ENCODE measurements around the gene MCC.

The MCC gene

DNA sequence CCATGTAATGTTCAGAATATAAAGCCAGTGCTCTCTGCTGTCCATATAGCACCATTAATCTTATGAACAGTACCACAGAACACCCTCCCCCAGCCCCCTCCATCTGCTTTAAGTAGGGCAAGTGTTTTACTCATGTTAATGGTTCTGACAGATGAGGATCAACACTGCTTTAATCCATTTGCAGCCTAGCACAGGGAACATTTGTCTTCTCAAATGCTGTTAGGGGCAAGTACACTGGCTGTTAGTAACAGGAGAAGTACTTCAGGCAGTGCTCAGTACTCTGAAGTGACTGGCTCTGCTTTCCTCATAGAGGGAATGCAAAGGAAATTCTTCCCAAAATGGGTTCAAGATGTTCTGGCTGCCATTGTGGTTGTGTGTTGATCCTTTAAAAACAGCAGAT lies 309.1 kb downstream of the MCC start:
- DNase-seq (ENCODE audit: low read depth, low spot score) = no peak

- DNase-seq (ENCODE audit: low read depth, low spot score) = no peak
Measured at GRCh38 chr5:113178073-113178779, 310.0 kb downstream of the MCC start.

- DNase-seq (ENCODE audit: low read depth, low spot score) = no peak
Measured at GRCh38 chr5:113177225-113177624, 311.0 kb downstream of the MCC start.

GRCh38 chr5:113176734-113177133 lies 311.5 kb downstream of the MCC start:
- no peak for DNase-seq (ENCODE audit: low read depth, low spot score)

- no peak for DNase-seq (ENCODE audit: low read depth, low spot score)
Measured at GRCh38 chr5:113176196-113176595, 312.1 kb downstream of the MCC start.

DNA sequence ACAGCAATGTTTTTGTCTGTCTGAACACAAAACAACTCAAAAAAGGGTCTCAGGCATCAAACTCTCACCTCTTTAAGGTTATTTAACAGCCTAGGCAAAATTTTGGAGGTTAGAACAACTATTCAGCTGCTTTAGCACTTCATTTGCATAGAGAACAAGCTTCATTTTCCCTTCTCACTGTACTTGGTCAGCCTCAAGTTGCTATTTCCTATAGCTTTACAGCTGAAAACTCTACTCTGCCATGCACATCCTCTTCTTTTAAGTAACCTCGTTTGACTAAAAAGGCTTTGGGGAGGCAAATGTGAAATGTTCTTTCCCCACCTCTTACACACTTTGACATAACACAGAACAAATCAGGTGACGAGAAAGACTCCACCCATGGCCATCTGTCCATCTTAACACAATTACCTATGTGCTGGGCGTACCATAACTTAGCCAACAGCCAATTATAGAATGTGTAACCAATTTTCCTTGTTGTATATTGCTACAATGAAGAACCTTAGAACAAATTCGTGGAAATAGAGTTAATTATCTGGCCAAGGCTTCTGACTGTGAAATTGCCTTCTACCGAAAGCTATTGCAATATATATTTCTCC lies 315.9 kb downstream of the MCC start:
- no peak for DNase-seq (ENCODE audit: low read depth, low spot score)

GRCh38 chr5:113171520-113171919 lies 316.7 kb downstream of the MCC start:
- DNase-seq (ENCODE audit: low read depth, low spot score) = no peak

- no peak for DNase-seq (ENCODE audit: low read depth, low spot score)
Measured at GRCh38 chr5:113170707-113171106, 317.5 kb downstream of the MCC start.

DNA sequence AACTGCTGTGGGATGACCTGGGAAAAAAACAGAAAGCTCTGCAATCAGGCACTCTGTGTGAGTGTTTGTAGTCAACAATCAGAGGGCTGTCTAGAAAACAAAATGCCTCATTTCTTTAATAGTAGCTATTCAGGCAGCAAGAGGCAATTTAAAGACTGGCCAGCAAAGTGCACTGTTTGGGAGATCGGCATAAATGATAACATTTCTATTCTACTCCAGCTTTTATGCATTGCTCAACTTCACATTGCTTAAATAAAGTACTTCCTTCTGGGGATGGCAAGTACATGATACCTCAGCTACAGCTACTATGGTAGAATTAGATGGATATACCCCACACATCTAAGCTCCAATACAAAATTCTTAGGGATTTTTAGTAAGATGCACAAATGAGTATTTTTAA lies 318.5 kb downstream of the MCC start:
- no peak for DNase-seq (ENCODE audit: low read depth, low spot score)

DNA sequence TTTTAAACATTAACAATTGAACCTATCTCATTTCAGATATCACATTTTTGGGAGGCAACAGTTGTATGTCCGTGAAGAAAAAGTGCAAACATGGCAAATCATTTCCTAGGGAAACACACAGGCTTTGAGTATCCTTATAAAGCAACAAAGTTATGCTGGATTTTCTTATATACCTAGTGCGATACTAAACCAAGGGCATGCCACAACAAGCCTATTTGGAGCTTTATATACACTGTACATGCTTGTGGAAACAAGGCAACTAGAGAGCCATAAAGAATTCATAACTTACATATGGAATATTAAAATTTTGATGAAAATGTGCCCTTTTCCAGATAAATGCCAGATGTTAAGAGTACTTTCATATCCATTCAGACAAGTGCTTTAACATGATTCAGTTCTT lies 320.3 kb downstream of the MCC start:
- DNase-seq (ENCODE audit: low read depth, low spot score) = no peak

DNA sequence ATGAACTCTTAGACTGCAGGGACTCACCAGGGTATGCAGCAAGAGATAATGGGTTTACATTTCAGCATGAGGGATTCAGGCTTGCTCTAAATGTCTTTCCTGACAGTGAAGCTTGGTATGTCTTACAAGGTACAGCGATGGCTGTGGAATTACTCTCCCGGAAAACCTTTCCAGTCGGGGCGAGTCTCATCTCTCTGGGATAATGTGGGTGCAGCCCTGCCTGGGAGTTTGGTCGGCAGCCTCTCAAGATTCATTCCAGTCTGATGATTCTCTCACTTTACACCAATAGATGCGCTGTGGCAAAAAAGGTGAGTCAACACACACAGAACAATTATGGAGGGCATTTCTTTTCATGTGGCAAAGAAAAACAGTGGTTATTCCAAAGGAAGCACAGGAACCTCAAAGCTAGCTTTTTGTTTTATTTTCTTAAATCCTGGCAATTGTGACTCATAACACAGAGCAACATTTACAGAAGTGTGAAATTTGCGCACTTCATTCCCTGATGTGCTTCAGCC lies 321.3 kb downstream of the MCC start:
- DNase-seq (ENCODE audit: low read depth, low spot score) = no peak

DNA sequence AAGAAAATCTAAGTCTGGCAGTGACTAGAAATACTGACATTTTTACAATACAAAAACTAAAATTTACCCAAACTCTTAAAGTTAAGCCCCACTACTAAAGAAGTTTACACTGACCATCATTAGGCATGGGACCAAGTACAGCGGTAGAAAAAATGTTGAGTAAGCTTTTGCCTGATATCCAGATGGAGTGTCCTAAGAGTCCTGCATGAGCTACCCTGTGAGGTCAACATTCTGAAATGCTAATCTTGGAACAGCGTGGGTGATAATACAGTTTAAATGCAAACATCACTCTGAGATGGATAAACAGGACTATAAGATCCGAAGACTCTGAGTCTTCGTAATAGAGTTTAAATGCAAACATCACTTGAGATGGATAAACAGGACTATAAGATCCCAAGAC lies 322.0 kb downstream of the MCC start:
- DNase-seq (ENCODE audit: low read depth, low spot score) = no peak

- no peak for DNase-seq (ENCODE audit: low read depth, low spot score)
Measured at GRCh38 chr5:113164021-113164420, 324.2 kb downstream of the MCC start.

GRCh38 chr5:113163328-113163727 lies 324.9 kb downstream of the MCC start:
- DNase-seq (ENCODE audit: low read depth, low spot score) = no peak

DNA sequence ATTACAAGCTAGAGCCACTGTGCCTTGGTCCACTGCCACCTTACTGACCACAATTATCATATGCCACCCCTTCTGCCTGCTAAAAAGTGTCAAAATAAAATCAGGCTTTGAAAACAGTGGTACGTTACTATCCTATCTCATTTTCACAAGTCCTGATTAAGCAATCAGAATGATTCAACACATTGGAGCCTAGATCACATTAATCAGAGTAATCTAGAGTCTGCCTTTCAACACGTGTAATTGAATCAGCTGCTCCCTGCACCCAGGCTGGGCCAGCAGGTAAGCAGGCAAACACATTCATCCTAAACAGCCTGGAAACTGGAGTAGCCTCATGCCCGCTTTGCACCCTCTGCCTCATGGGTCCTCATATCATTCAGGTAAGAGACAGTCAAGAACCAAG lies 325.5 kb downstream of the MCC start:
- no peak for DNase-seq (ENCODE audit: low read depth, low spot score)

GRCh38 chr5:113162208-113162607 lies 326.0 kb downstream of the MCC start:
- no peak for DNase-seq (ENCODE audit: low read depth, low spot score)

DNA sequence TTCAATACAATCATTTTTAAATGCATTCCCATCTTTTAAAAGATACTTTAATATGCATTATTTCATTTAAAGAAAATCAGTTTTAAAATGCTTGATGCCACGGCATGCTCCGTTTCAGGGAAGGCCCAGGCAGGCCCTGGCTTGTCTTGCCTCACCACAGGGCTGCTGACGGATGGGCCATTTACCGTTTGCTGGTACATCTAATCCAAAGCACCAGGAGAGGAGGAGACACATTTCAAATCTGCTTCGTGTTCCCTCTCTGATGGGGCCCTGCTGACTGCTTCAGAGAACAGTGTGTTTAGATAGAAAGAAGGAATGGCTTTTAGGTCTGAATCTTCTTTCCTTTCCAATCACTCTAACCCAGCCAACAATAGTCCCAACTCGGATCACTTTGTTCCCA lies 326.4 kb downstream of the MCC start:
- DNase-seq (ENCODE audit: low read depth, low spot score) = no peak

GRCh38 chr5:113157886-113158285 lies 330.4 kb downstream of the MCC start:
- no peak for DNase-seq (ENCODE audit: low read depth, low spot score)

- DNase-seq (ENCODE audit: low read depth, low spot score) = no peak
Measured at GRCh38 chr5:113156271-113156877, 331.9 kb downstream of the MCC start.

DNA sequence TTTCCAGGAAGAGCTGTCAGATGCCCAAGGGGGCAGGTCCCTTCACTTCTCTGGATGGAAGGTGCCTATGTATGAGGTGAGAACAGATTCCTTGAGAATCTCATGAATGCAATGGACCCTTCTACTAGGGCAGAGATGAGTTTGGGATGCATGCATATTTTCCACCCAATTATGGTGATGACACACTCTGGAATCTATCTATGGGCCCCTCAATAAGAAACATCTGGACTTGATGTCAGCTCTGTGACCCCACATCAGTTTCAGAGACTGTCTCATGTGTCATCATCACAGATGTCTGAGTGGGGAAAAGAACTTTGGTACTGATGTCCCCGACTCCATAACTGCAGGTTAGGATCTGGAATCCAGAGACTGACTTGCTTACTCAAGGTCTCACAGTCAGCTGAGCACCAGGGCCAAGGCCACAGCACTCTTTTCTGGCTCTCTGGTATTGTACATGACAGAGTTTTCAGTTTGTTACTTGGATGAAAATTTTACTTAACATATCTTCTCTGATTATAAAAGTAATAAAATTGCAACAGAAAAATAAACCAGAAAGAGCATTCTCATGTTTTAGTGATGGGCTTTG lies 334.6 kb downstream of the MCC start:
- DNase-seq (ENCODE audit: low read depth, low spot score) = no peak

DNA sequence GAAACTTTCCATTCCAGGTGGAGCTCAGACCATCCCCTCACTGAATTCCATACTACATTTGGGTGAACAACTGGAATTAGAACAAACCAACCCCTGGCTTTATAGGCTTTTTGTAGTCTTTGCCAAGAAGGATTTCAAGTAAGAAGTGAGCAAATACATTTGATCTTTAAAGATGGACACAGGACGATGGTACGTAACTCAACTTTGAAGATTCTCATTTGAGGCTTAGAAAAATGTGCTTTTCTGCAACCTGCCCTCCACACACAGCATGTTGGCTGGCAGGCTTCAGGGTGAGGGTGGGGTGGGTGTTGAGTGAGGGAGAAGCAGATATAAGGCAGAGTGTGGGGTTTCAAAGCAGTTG lies 335.9 kb downstream of the MCC start:
- DNase-seq (ENCODE audit: low read depth, low spot score) = no peak

DNA sequence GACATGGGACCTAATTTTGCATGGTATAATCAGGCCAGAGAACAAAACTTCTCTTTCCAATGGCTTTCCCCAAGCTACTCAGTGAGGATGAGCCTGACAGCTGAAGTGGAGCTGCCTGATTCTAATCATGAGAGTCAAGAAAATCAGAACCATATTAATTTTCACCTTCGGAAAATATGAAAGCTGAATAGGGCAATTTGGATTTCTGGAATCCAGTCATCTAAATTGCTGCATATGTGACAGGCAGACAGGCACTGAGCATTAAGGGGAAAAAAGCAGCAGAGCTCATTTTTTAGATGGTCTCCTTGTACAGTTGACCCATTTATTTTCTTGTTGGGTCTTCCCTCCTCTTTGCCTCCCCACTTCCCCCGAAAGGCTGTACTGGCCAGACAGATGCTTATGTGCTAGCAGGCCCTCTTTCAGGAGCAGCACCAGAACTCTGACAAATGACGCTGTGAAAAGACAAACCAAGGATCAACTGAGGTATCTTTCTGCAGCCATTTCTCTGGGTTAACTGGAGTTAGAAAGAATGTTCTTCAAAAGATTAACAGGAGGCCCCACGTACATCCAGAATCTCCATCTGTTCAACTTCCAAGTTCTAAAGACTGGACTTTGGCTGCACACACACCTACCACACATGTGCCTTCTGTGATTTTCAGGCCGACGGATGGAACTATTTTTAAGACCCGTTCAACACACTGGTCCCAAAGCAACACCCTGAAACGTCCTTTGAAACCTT lies 336.4 kb downstream of the MCC start:
- DNase-seq (ENCODE audit: low read depth, low spot score) = no peak

Data from activated naive CD8-positive, alpha-beta T cell treated with anti-CD3 and anti-CD28 coated beads, Interleukin-2, amount 50 U/mL, for 16 hours (primary cell).